OCI-LY1 (cell line): Measurements from ENCODE around the gene PSAT1.
A peak's percentile ranks its signal among the peaks of the same experiment; 100 is the strongest.

Experiments used
- H2AFZ ChIP-seq: fragments of 200-600 bp; sonication (generic), shearing (Covaris generic); 2 replicates; pipeline ENCODE4 v1.6.0; 2014; ENCODE audit warnings: antibody characterized with exemption, mild to moderate bottlenecking, low read length
- H3F3A ChIP-seq: fragments of 200-600 bp; sonication (generic), shearing (Covaris generic); 2 replicates; pipeline ENCODE4 v1.6.0; 2014; ENCODE audit warnings: mild to moderate bottlenecking, antibody characterized with exemption, low read length, moderate library complexity; ENCODE audit not compliant: insufficient read depth
- H3K27ac ChIP-seq: fragments of 200-600 bp; sonication (generic); 2 replicates; pipeline ENCODE4 v1.5.1; 2014; ENCODE audit warnings: low read length, mixed run types, mild to moderate bottlenecking, low read depth; ENCODE audit not compliant: poor library complexity, severe bottlenecking
- H3K27me3 ChIP-seq: fragments of 200-600 bp; sonication (generic); 2 replicates; pipeline ENCODE4 v1.6.0; 2014; ENCODE audit warnings: antibody characterized with exemption, mild to moderate bottlenecking, low read length, moderate library complexity; ENCODE audit not compliant: insufficient read depth
- H3K36me3 ChIP-seq: fragments of 200-600 bp; sonication (generic); 2 replicates; pipeline ENCODE4 v1.6.1; 2014; ENCODE audit warnings: mild to moderate bottlenecking, antibody characterized with exemption, low read length, moderate library complexity, mixed read lengths; ENCODE audit not compliant: insufficient read depth
- H3K4me1 ChIP-seq: fragments of 200-600 bp; sonication (generic); 2 replicates; pipeline ENCODE4 v1.5.1; 2014; ENCODE audit warnings: mild to moderate bottlenecking, low read length, moderate library complexity; ENCODE audit not compliant: insufficient read depth, severe bottlenecking
- H3K4me2 ChIP-seq: fragments of 200-600 bp; sonication (generic), shearing (Covaris generic); 2 replicates; pipeline ENCODE4 v1.6.1; 2014; ENCODE audit warnings: low read length
- H3K4me3 ChIP-seq: fragments of 200-600 bp; sonication (generic); 2 replicates; pipeline ENCODE4 v1.5.1; 2014; ENCODE audit warnings: low read length, low read depth, mild to moderate bottlenecking, mixed read lengths; ENCODE audit not compliant: poor library complexity, severe bottlenecking
- H3K79me2 ChIP-seq: fragments of 200-600 bp; shearing (Covaris generic); 2 replicates; pipeline ENCODE4 v1.6.1; 2016; ENCODE audit warnings: mixed run types, low read length, mixed read lengths; ENCODE audit not compliant: insufficient read depth
- H3K9ac ChIP-seq: fragments of 200-600 bp; sonication (generic), shearing (Covaris generic); 2 replicates; pipeline ENCODE4 v1.6.1; 2014; ENCODE audit warnings: mild to moderate bottlenecking, low read length, mixed read lengths
- H3K9me2 ChIP-seq: fragments of 200-600 bp; sonication (generic), shearing (Covaris generic); 2 replicates; pipeline ENCODE4 v1.6.1; 2014; ENCODE audit warnings: low read depth, mild to moderate bottlenecking, low read length, mixed read lengths
- H3K9me3 ChIP-seq: fragments of 200-600 bp; shearing (Covaris generic); 2 replicates; pipeline ENCODE4 v1.6.1; 2014; ENCODE audit warnings: low read length, mixed read lengths
- H4K20me1 ChIP-seq: fragments of 200-600 bp; sonication (generic), shearing (Covaris generic); 2 replicates; pipeline ENCODE4 v1.6.0; 2016; ENCODE audit warnings: mild to moderate bottlenecking, low read length; ENCODE audit not compliant: insufficient read depth
- EZH2 ChIP-seq: fragments of 200-600 bp; sonication (generic), shearing (Covaris generic); IDR thresholded peaks from 2 replicates; pipeline ENCODE4 v1.8.0; 2017; ENCODE audit warnings: borderline replicate concordance, mixed run types, mild to moderate bottlenecking, antibody characterized with exemption, low read length, moderate library complexity, mixed read lengths
- TF ChIP-seq, protein P1 (sequence below): fragments of 200-600 bp; sonication (generic), shearing (Covaris generic); IDR thresholded peaks from 2 replicates; pipeline ENCODE4 v1.5.1; 2017; ENCODE audit warnings: mild to moderate bottlenecking, antibody characterized with exemption, low read length, moderate library complexity, mixed read lengths

PSAT1 gene

GRCh38 chr9:78297672-78297961, 692 bp downstream of the PSAT1 start:
- H3K9ac ChIP-seq = peak overlapping the region; percentile 84
- no peak for TF ChIP-seq EZH2
- TF ChIP-seq, protein P1, sequence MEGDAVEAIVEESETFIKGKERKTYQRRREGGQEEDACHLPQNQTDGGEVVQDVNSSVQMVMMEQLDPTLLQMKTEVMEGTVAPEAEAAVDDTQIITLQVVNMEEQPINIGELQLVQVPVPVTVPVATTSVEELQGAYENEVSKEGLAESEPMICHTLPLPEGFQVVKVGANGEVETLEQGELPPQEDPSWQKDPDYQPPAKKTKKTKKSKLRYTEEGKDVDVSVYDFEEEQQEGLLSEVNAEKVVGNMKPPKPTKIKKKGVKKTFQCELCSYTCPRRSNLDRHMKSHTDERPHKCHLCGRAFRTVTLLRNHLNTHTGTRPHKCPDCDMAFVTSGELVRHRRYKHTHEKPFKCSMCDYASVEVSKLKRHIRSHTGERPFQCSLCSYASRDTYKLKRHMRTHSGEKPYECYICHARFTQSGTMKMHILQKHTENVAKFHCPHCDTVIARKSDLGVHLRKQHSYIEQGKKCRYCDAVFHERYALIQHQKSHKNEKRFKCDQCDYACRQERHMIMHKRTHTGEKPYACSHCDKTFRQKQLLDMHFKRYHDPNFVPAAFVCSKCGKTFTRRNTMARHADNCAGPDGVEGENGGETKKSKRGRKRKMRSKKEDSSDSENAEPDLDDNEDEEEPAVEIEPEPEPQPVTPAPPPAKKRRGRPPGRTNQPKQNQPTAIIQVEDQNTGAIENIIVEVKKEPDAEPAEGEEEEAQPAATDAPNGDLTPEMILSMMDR = no peak
- peak overlapping the region; percentile 86 for H3K4me2 ChIP-seq
- peak overlapping the region; percentile 86 for H3K4me3 ChIP-seq
- H3K79me2 ChIP-seq = peaks cover 8% of the 10 kb centered on the region; the same call in 1 of the 2 replicates
- no peaks in the 10 kb centered on the region for H3K9me2 ChIP-seq
- no peak overlapping the region for H2AFZ ChIP-seq
- no peak overlapping the region for H3K27ac ChIP-seq
- no peaks in the 10 kb centered on the region for H3K27me3 ChIP-seq
- H4K20me1 ChIP-seq = no peaks in the 10 kb centered on the region
- H3K4me1 ChIP-seq = peaks cover 20% of the 10 kb centered on the region
- peaks cover 21% of the 10 kb centered on the region; the same call in 1 of the 2 replicates for H3K36me3 ChIP-seq
- no peaks in the 10 kb centered on the region for H3F3A ChIP-seq
- H3K9me3 ChIP-seq = no peaks in the 10 kb centered on the region

DNA sequence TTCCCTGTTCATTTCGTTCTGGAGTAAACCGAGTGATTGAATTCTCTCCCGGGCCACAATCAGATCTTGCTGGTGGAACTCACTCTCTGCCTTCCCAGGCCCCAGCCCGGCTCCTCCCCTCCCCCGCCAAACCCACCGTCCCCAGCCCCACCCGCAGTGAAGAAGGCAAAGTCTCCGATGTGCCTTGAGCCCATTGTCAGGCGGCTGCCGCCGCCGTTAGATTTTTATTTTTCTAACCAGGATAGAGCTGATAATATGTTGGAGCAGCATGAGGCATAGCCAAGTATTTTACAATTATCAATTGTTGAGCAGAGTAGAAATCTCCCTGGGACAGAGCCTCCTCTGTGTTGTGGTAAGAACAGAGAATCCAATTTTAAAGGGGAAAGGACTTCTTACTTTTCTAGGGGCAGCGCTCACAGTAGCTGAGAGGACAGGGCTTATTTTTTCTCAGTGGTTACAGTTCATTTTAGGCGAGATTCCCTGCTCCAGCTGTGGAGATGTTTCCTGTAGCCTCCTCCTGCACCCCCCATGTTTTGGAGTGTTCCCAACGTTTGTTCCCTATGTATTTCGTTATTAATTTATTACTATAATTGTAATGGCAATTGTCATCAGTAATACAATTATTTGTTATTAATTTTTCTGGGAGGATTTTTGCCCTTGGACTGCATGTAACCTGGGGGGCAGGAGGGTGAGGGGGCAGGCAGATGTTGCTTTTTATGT, 1.3 kb downstream of the PSAT1 start:
- H3K4me1 ChIP-seq = peaks cover 20% of the 10 kb centered on the region
- H4K20me1 ChIP-seq = no peaks in the 10 kb centered on the region
- no peaks in the 10 kb centered on the region for H3K9me2 ChIP-seq
- peak overlapping the region; percentile 86 for H3K4me2 ChIP-seq
- H3F3A ChIP-seq = no peaks in the 10 kb centered on the region
- no peak overlapping the region for H3K27ac ChIP-seq
- peaks cover 24% of the 10 kb centered on the region; the same call in 1 of the 2 replicates for H3K36me3 ChIP-seq
- H3K9ac ChIP-seq = peak overlapping the region; percentile 84
- peak overlapping the region; percentile 86 for H3K4me3 ChIP-seq
- TF ChIP-seq EZH2 = no peak
- TF ChIP-seq, protein P1 = no peak
- no peak overlapping the region for H2AFZ ChIP-seq
- no peaks in the 10 kb centered on the region for H3K9me3 ChIP-seq
- peaks cover 8% of the 10 kb centered on the region; the same call in 1 of the 2 replicates for H3K79me2 ChIP-seq
- H3K27me3 ChIP-seq = no peaks in the 10 kb centered on the region

DNA sequence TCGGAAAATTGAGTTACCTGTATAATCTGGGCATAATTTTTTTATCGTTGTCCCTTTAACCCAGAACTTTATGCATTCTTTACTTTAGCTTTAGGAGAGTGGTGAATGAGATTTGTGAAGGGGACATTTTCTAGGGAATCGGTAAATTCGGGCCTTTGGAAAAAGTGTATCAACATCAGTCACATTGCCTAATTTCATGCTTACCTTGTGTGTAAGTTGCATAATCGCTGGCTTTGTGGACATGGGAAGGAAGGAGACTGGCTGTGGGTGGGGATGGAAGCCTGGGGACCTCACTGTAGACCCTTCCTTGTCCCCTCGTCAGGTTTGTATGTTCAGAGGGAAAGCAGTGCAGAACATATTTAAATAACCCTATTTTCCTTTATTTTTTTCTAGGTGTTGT, 3.3 kb downstream of the PSAT1 start:
- H3K9me3 ChIP-seq = no peaks in the 10 kb centered on the region
- peaks cover 20% of the 10 kb centered on the region for H3K4me1 ChIP-seq
- no peak overlapping the region for H3K27ac ChIP-seq
- no peak overlapping the region for H3K4me3 ChIP-seq
- no peak overlapping the region for H3K9ac ChIP-seq
- H2AFZ ChIP-seq = no peak overlapping the region
- peaks cover 8% of the 10 kb centered on the region; the same call in 1 of the 2 replicates for H3K79me2 ChIP-seq
- no peak overlapping the region for H3K4me2 ChIP-seq
- H3K9me2 ChIP-seq = no peaks in the 10 kb centered on the region
- H3K27me3 ChIP-seq = no peaks in the 10 kb centered on the region
- H4K20me1 ChIP-seq = no peaks in the 10 kb centered on the region
- no peak for TF ChIP-seq EZH2
- TF ChIP-seq, protein P1 = no peak
- H3F3A ChIP-seq = no peaks in the 10 kb centered on the region
- H3K36me3 ChIP-seq = peaks cover 42% of the 10 kb centered on the region; the same call in 1 of the 2 replicates
